Measurements from ENCODE around the gene KIRREL3.

KIRREL3 gene

GRCh38 chr11:126438691-126439090 lies 561.9 kb downstream of the KIRREL3 start:
- no peak for DNase-seq (ENCODE audit: low spot score)

GRCh38 chr11:126438272-126438671 lies 562.3 kb downstream of the KIRREL3 start:
- DNase-seq (ENCODE audit: low spot score): no peak

DNA sequence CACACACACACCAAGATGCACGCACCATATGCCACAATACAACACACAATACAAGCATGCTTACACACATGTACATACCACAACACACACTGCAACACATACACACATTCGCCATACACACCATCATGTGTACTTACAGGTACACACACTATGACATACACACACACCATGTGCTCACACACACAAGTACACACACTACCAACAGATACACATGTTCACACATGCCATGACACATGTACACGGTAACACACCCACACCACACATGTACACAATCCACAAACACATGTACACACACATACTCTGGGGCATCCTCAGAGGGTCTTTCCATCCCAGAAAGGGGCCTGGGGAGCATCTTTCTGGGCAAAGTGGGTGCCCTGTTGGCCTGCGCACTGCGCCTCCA lies 562.8 kb downstream of the KIRREL3 start:
- no peak for DNase-seq (ENCODE audit: low spot score)

DNA sequence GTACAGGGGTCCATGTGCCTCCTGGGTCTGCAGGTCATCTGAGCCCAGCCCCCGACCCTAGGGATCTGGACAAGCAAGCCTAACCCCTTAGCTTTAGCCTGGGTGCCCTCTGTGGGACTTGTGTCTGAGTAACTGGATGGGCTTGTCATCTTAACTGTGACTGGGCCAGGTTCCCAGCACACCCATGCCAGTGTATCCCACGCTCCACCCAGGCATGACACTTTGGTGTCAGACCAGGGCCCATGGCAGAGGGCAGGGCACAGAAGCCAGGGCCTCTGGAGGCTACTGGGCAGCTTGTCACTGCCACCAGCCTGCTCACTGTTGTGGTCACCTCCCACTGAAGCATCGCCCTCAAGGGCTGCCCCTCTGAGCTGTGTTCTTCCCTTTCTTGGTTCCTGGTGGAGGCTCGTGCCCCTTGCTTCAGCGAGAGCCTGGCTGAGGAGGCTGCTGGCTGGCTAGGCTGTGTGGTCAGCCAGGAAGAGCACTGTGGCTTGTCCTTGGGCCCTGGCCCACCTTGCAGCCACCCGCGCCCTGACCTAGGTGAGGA lies 564.3 kb downstream of the KIRREL3 start:
- no peak for DNase-seq (ENCODE audit: low spot score)

DNA sequence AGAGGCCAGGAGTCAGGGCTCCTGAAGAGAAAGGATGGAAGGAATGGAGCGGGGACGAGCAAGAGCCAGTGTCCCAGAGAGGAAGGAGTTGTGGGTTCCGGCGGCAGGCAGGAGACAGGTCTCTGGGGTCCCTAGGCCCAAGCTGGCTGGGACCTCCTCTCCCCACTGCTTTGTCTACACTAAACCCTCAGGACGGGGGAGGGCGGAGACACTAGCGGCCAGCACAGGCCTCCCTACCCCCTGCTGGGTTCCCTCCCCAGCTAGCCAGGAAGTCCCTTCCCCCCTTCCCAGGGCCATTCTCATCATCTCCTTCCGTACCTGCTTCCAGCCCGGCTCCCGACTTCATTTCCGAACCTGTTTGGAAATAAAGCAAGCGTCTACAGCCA lies 565.6 kb downstream of the KIRREL3 start:
- no peak for DNase-seq (ENCODE audit: low spot score)

- DNase-seq (ENCODE audit: low spot score): no peak
Measured at GRCh38 chr11:126433989-126434949, 566.3 kb downstream of the KIRREL3 start.

- DNase-seq (ENCODE audit: low spot score): no peak
Measured at GRCh38 chr11:126433244-126433846, 567.2 kb downstream of the KIRREL3 start.

DNA sequence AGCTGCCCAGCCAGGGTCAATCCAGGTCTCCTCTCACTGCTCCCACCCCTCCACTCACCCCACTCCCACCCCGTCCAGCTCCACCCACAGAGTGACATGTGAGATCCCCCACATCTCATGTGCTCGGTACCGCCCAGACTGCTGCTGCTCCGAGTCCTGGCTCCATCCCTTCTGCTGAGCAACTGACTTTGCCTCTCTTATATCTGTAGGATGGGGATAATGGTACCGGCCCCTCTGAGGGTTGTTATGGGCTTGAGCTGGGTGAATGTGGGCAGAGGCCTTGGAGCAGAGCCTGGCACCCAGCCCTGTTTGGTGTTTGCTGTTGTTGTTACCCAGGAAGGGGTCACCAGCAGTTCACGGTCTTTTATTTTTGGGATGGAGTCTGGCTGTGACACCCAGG lies 568.0 kb downstream of the KIRREL3 start:
- no peak for DNase-seq (ENCODE audit: low spot score)

- no peak for DNase-seq (ENCODE audit: low spot score)
Measured at GRCh38 chr11:126432065-126432461, 568.5 kb downstream of the KIRREL3 start.

DNA sequence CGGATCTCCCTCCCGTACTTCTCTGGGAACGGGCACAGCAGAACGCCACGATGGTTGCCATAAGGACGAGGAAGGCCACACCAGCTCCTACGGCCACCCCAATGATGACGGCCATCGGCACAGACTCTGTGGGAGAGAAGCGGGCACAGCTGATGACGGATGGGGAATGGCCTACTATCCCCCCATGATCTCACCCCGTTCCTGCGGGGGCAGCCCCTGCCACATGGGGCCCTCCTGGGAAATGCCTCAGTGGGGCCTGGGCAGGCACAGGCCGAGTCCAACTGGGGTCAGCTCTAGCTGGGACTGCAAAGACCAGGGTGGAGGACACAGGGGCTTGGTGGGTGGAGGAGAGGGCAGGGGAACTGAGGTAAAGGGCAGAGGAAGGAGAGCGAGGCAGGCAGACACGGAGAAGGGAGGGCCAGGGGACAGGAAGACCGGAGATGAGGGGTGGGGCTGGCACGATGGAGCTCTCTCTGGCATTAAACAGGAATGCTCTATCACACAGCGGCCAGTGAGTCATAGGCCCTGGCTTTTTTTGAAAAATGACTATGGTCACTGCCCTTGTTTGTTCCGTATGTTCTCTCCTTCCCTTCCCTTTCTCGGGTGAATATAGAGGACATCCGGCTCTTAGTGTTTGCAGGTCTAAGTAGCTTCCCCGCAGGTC lies 569.0 kb downstream of the KIRREL3 start:
- DNase-seq (ENCODE audit: low spot score): peak; percentile 28

GRCh38 chr11:126430581-126431335 lies 569.8 kb downstream of the KIRREL3 start:
- no peak for DNase-seq (ENCODE audit: low spot score)

- peak; percentile 24 for DNase-seq (ENCODE audit: low spot score)
Measured at GRCh38 chr11:126426820-126427749, 573.5 kb downstream of the KIRREL3 start.

DNA sequence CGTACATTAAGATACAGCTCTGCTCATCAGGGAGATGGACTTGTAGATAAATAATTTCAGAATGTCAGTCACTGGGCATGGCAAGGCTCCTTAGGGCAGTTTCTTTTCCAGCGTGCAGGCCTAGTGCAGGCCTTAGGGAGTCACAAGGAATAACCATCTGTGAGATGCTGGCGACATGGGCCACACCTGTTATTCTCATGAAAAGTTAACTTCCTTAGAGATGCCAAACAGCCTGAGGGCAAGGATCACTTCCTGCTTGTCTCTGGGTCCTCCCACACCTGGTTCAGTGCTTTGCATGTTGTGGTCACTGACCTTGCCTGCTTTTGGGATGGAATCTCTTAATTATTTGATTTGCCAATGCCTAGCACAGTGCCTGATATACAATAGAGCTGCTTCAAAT lies 574.5 kb downstream of the KIRREL3 start:
- no peak for DNase-seq (ENCODE audit: low spot score)

- no peak for DNase-seq (ENCODE audit: low spot score)
Measured at GRCh38 chr11:126424471-126425039, 576.0 kb downstream of the KIRREL3 start.

- DNase-seq (ENCODE audit: low spot score): no peak
Measured at GRCh38 chr11:126423743-126424142, 576.8 kb downstream of the KIRREL3 start.

- no peak for DNase-seq (ENCODE audit: low spot score)
Measured at GRCh38 chr11:126423154-126423553, 577.4 kb downstream of the KIRREL3 start.

DNA sequence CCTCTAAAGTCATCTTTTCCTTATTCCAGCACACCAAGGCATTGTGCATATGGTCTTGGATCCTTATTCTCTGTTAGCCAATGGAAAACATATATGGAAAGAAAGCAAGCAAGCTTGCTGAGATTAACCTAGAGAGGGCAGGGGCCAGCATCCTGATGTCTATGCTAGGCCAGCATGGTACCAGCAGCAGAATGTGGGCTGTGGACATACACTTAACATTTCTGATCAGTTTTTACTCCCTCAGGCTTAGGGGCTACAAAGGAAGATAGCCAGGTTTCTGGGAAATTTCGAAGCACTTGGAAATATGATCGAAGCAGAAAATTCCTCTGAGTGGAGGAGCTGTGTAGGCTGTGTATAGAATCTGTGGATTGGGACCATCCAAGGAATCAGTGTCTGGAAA lies 578.1 kb downstream of the KIRREL3 start:
- DNase-seq (ENCODE audit: low spot score): no peak

- no peak for DNase-seq (ENCODE audit: low spot score)
Measured at GRCh38 chr11:126421271-126421671, 579.3 kb downstream of the KIRREL3 start.

- DNase-seq (ENCODE audit: low spot score): no peak
Measured at GRCh38 chr11:126420698-126421256, 579.8 kb downstream of the KIRREL3 start.

Measured in kidney tubule cell (primary cell).